ENCODE results near the gene GTF2B. TPM values are rescaled to one million over a fixed set of nuclear protein-coding genes. Genes with fewer than 3 reads are reported as not detected.
"Not testable (repeated sequence)": the region's sequence is repeated elsewhere in the genome, so short reads cannot be mapped to it uniquely, and the experiment has no call there.

Gene GTF2B, protein sequence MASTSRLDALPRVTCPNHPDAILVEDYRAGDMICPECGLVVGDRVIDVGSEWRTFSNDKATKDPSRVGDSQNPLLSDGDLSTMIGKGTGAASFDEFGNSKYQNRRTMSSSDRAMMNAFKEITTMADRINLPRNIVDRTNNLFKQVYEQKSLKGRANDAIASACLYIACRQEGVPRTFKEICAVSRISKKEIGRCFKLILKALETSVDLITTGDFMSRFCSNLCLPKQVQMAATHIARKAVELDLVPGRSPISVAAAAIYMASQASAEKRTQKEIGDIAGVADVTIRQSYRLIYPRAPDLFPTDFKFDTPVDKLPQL
- 26.8 TPM for polyA plus RNA-seq (2013, experiment 1 of 2)
- polyA plus RNA-seq (2013, experiment 2 of 2): 28.0 TPM

GRCh38 chr1:88891318-88891950 lies at the start of gene GTF2B:
TSS of gene GTF2B (minus strand) at chr1:88891567. CDS start at chr1:88891499, 68 bp downstream.
- H3K18ac ChIP-seq (ENCODE audit: low read depth in 1 of 2, low read length in 2 of 2): peak within 1 kb of the TSS; percentile 17 to 93
- H3K4me1 ChIP-seq (ENCODE audit: control insufficient read depth, insufficient read depth, low read depth, low read length): peaks cover 4% of the 10 kb centered on the region
- peak within 1 kb of the TSS; percentile 25 for H4K91ac ChIP-seq (ENCODE audit: low read length)

DNA sequence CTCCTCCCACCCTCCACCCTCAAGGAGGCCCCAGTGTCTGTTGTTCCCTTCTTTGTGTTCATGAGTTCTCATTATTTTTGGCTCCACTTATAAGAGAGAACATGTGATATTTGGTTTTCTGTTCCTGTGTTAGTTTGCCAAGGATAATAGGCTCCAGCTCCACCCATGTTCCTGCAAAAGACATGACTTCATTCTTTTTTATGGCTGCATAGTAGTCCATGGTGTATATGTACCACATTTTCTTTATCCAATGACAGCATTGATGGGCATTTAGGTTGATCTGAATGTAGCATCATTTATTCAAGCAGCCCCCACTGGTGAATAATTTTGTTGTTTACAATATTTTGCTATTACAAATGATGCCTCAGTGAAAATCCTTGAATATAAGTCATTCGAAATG lies 47.2 kb upstream of the GTF2B start:
- H2AFZ ChIP-seq (ENCODE audit: low read depth, low read length); H3K79me1 ChIP-seq (replicated peaks; ENCODE audit: low read length, poor library complexity, severe bottlenecking); H3K4me1 ChIP-seq (ENCODE audit: control insufficient read depth, insufficient read depth, low read depth, low read length); DNase-seq; H3K14ac ChIP-seq (ENCODE audit: low read length in 2 of 2); H2AK5ac ChIP-seq (ENCODE audit: low read length, severe bottlenecking); H3K18ac ChIP-seq (ENCODE audit: low read depth in 1 of 2, low read length in 2 of 2); H3K9ac ChIP-seq (ENCODE audit: low read length); H2BK12ac ChIP-seq (ENCODE audit: low read length in 2 of 2); H4K91ac ChIP-seq (ENCODE audit: low read length); H3K27ac ChIP-seq (ENCODE audit: low read length, poor library complexity, severe bottlenecking); H3K4me3 ChIP-seq (ENCODE audit: insufficient read depth in 1 of 2, low read depth in 1 of 2, low read length in 2 of 2); H3K4me2 ChIP-seq (ENCODE audit: low read length, poor library complexity, severe bottlenecking); H4K8ac ChIP-seq (ENCODE audit: low read length); H3K9me3 ChIP-seq (ENCODE audit: control insufficient read depth, low read length); H2BK5ac ChIP-seq (ENCODE audit: low read depth, low read length, poor library complexity, severe bottlenecking); H3K4ac ChIP-seq (ENCODE audit: low read depth in 1 of 2, low read length in 2 of 2); H3K23ac ChIP-seq (ENCODE audit: low read length in 2 of 2); H3K27me3 ChIP-seq (ENCODE audit: control insufficient read depth in 1 of 2, insufficient read depth in 1 of 2, low read length in 2 of 2); H2BK15ac ChIP-seq (ENCODE audit: low read depth, poor library complexity, severe bottlenecking); H2BK120ac ChIP-seq (ENCODE audit: low read depth, low read length): not testable (repeated sequence)
- peaks cover 12 to 91% of the 10 kb centered on the region in 2 experiments for H3K36me3 ChIP-seq (ENCODE audit: control insufficient read depth in 1 of 2, insufficient read depth in 2 of 2, low read depth in 1 of 2, low read length in 2 of 2)
- no CpG with 5 or more reads among the region's 1 CpG for WGBS

More at GRCh38 chr1:88891318-88891950, at the start of gene GTF2B:
- peak within 1 kb of the TSS; percentile 22 for H2BK5ac ChIP-seq (ENCODE audit: low read depth, low read length, poor library complexity, severe bottlenecking)
- H3K14ac ChIP-seq (ENCODE audit: low read length in 2 of 2): peak within 1 kb of the TSS in 1 of 2 experiments; percentile 83
- WGBS: under 1% methylated on average over 45 of the region's 47 CpGs
- H3K27ac ChIP-seq (ENCODE audit: low read length, poor library complexity, severe bottlenecking): peak within 1 kb of the TSS; percentile 0
- DNase-seq: peak; percentile 98
- H2BK12ac ChIP-seq (ENCODE audit: low read length in 2 of 2): no peak within 1 kb of the TSS
- H3K4me3 ChIP-seq (ENCODE audit: insufficient read depth in 1 of 2, low read depth in 1 of 2, low read length in 2 of 2): peak within 1 kb of the TSS; percentile 86 to 98
- H3K27me3 ChIP-seq (ENCODE audit: control insufficient read depth in 1 of 2, insufficient read depth in 1 of 2, low read length in 2 of 2): no peaks in the 10 kb centered on the region
- peaks cover 4 to 11% of the 10 kb centered on the region in 2 experiments for H3K36me3 ChIP-seq (ENCODE audit: control insufficient read depth in 1 of 2, insufficient read depth in 2 of 2, low read depth in 1 of 2, low read length in 2 of 2)
- H2BK120ac ChIP-seq (ENCODE audit: low read depth, low read length): no peak within 1 kb of the TSS
- peak within 1 kb of the TSS; percentile 16 for H4K8ac ChIP-seq (ENCODE audit: low read length)
- no peaks in the 10 kb centered on the region for H3K9me3 ChIP-seq (ENCODE audit: control insufficient read depth, low read length)
- peak within 1 kb of the TSS; percentile 71 for H3K4me2 ChIP-seq (ENCODE audit: low read length, poor library complexity, severe bottlenecking)
- peak within 1 kb of the TSS; percentile 98 for H3K9ac ChIP-seq (ENCODE audit: low read length)
- H2AK5ac ChIP-seq (ENCODE audit: low read length, severe bottlenecking): no peak within 1 kb of the TSS
- no peak within 1 kb of the TSS for H3K23ac ChIP-seq (ENCODE audit: low read length in 2 of 2)
- peak within 1 kb of the TSS; percentile 53 to 85 for H3K4ac ChIP-seq (ENCODE audit: low read depth in 1 of 2, low read length in 2 of 2)
- no peaks in the 10 kb centered on the region for H3K79me1 ChIP-seq (replicated peaks; ENCODE audit: low read length, poor library complexity, severe bottlenecking)
- H2BK15ac ChIP-seq (ENCODE audit: low read depth, poor library complexity, severe bottlenecking): no peak within 1 kb of the TSS
- peak within 1 kb of the TSS; percentile 86 for H2AFZ ChIP-seq (ENCODE audit: low read depth, low read length)

DNA sequence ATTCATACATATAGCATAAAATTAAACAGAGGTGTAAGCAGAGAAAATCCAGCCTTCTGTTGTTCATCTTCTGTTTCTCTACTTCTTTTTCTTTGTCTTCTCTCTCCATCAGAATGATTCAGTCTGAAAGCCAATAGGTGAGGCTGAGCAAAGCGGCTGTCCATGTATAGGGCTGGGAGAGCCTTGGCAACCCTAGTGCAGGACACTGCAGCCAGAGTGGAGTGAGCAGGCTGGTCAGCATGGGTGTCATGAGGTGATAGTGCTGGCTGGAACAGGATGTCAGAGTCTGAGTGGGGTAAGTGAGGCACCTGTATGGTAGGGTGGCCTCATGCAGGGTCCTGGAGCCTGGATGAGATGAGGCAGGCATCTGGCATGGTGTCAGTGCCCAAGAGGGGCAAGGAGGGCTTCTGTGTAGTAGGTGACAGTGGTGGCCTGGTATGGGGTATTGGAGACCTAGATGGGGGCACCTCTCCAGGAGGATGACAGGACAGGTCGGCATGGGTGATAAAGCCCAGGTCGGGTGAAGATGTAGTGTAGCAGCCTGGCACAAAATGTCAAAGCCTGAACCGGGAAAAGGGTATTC lies 45.5 kb upstream of the GTF2B start:
- Histone ChIP-seq H2BK5ac (ENCODE audit: low read depth, low read length, poor library complexity, severe bottlenecking) (no peak overlapping the region), H2BK12ac (ENCODE audit: low read length in 2 of 2) (no peak overlapping the region), H3K9me3 (ENCODE audit: control insufficient read depth, low read length) (no peaks in the 10 kb centered on the region), H2BK15ac (ENCODE audit: low read depth, poor library complexity, severe bottlenecking) (no peak overlapping the region), H3K4me1 (ENCODE audit: control insufficient read depth, insufficient read depth, low read depth, low read length) (no peaks in the 10 kb centered on the region), H3K4me2 (ENCODE audit: low read length, poor library complexity, severe bottlenecking) (no peak overlapping the region), H3K27ac (ENCODE audit: low read length, poor library complexity, severe bottlenecking) (no peak overlapping the region), H3K18ac (ENCODE audit: low read depth in 1 of 2, low read length in 2 of 2) (no peak overlapping the region), H4K91ac (ENCODE audit: low read length) (no peak overlapping the region), H2AK5ac (ENCODE audit: low read length, severe bottlenecking) (no peak overlapping the region), H3K36me3 (ENCODE audit: control insufficient read depth in 1 of 2, insufficient read depth in 2 of 2, low read depth in 1 of 2, low read length in 2 of 2) (peaks cover 12 to 91% of the 10 kb centered on the region in 2 experiments), H4K8ac (ENCODE audit: low read length) (no peak overlapping the region), H2AFZ (ENCODE audit: low read depth, low read length) (no peak overlapping the region), H3K79me1 (replicated peaks; ENCODE audit: low read length, poor library complexity, severe bottlenecking) (no peaks in the 10 kb centered on the region), H3K4me3 (ENCODE audit: insufficient read depth in 1 of 2, low read depth in 1 of 2, low read length in 2 of 2) (no peak overlapping the region), H3K14ac (ENCODE audit: low read length in 2 of 2) (peak overlapping the region in 1 of 2 experiments; percentile 83), H3K4ac (ENCODE audit: low read depth in 1 of 2, low read length in 2 of 2) (no peak overlapping the region), H2BK120ac (ENCODE audit: low read depth, low read length) (no peak overlapping the region), H3K9ac (ENCODE audit: low read length) (no peak overlapping the region), H3K27me3 (ENCODE audit: control insufficient read depth in 1 of 2, insufficient read depth in 1 of 2, low read length in 2 of 2) (no peaks in the 10 kb centered on the region), H3K23ac (ENCODE audit: low read length in 2 of 2) (no peak overlapping the region)
- 96% methylated on average over 3 of the region's 4 CpGs for WGBS
- DNase-seq: no peak

DNA sequence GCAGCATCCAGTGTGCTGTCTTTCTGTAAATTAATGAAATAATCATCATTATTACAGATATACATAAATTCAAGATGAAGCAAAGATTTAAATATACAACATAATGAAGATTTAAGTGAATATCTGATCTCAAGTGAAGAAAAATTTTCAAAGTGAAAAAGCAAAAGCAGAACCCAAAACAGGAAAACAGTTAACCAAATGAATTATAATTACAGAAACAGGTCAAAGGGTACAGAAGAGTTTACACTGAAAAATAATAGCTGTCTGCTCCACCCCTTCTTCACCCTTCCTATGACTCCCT lies 44.8 kb upstream of the GTF2B start:
- H3K4me3 ChIP-seq (ENCODE audit: insufficient read depth in 1 of 2, low read depth in 1 of 2, low read length in 2 of 2): no peak overlapping the region
- H4K91ac ChIP-seq (ENCODE audit: low read length): no peak overlapping the region
- H4K8ac ChIP-seq (ENCODE audit: low read length): no peak overlapping the region
- no peaks in the 10 kb centered on the region for H3K27me3 ChIP-seq (ENCODE audit: control insufficient read depth in 1 of 2, insufficient read depth in 1 of 2, low read length in 2 of 2)
- no peak overlapping the region for H2BK12ac ChIP-seq (ENCODE audit: low read length in 2 of 2)
- no peak overlapping the region for H3K27ac ChIP-seq (ENCODE audit: low read length, poor library complexity, severe bottlenecking)
- no peak overlapping the region for H3K23ac ChIP-seq (ENCODE audit: low read length in 2 of 2)
- H3K36me3 ChIP-seq (ENCODE audit: control insufficient read depth in 1 of 2, insufficient read depth in 2 of 2, low read depth in 1 of 2, low read length in 2 of 2): peaks cover 12 to 89% of the 10 kb centered on the region in 2 experiments
- no peak overlapping the region for H2BK120ac ChIP-seq (ENCODE audit: low read depth, low read length)
- DNase-seq: no peak
- H3K18ac ChIP-seq (ENCODE audit: low read depth in 1 of 2, low read length in 2 of 2): no peak overlapping the region
- H3K4me1 ChIP-seq (ENCODE audit: control insufficient read depth, insufficient read depth, low read depth, low read length): no peaks in the 10 kb centered on the region
- H2BK5ac ChIP-seq (ENCODE audit: low read depth, low read length, poor library complexity, severe bottlenecking): no peak overlapping the region
- no peaks in the 10 kb centered on the region for H3K79me1 ChIP-seq (replicated peaks; ENCODE audit: low read length, poor library complexity, severe bottlenecking)
- H2BK15ac ChIP-seq (ENCODE audit: low read depth, poor library complexity, severe bottlenecking): no peak overlapping the region
- H3K4ac ChIP-seq (ENCODE audit: low read depth in 1 of 2, low read length in 2 of 2): no peak overlapping the region
- no peak overlapping the region for H2AFZ ChIP-seq (ENCODE audit: low read depth, low read length)
- H3K9me3 ChIP-seq (ENCODE audit: control insufficient read depth, low read length): no peaks in the 10 kb centered on the region
- H3K14ac ChIP-seq (ENCODE audit: low read length in 2 of 2): no peak overlapping the region
- no peak overlapping the region for H3K4me2 ChIP-seq (ENCODE audit: low read length, poor library complexity, severe bottlenecking)
- H3K9ac ChIP-seq (ENCODE audit: low read length): no peak overlapping the region
- H2AK5ac ChIP-seq (ENCODE audit: low read length, severe bottlenecking): no peak overlapping the region
